Common myeloid progenitor, CD34-positive (primary cell): ENCODE results near the gene AUTS2.
A peak's percentile ranks its signal among the peaks of the same experiment; 100 is the strongest.

Experiments
- CTCF ChIA-PET: fragments of 350-600 bp; sonication (Branson Sonifier 250); formaldehyde crosslinking; loops from one replicate; lab custom pipeline; 2021; ENCODE audit warnings: antibody characterized with exemption; lab: Charles Lee
- POLR2A ChIA-PET: fragments of 350-600 bp; sonication (Branson Sonifier 250); formaldehyde crosslinking; loops from one replicate; lab custom pipeline; 2021; ENCODE audit warnings: antibody characterized with exemption; lab: Charles Lee
- DNase-seq, 3 donors: peaks; one replicate each; pipeline versions ENCODE4 v3.0.0 to v3.0.0-alpha.2; 2013
- H3K27ac ChIP-seq, 2 experiments: 1 replicate in 1 of 2; 2 replicates in 1 of 2; pipeline ENCODE4 v1.7.0; 2013; ENCODE audit warnings: inconsistent platforms in 2 of 2, low read length in 2 of 2, mild to moderate bottlenecking in 2 of 2, low read depth in 1 of 2, moderate library complexity in 1 of 2; ENCODE audit not compliant: severe bottlenecking in 2 of 2, insufficient read depth in 1 of 2, poor library complexity in 1 of 2
- H3K27me3 ChIP-seq, 5 experiments: replicated peaks in 2 of 5; 1 replicate in 3 of 5; 2 replicates in 2 of 5; pipeline versions ENCODE4 v1.6.1 to v1.7.0; 2013; ENCODE audit warnings: low read length in 4 of 5, mild to moderate bottlenecking in 2 of 5, moderate library complexity in 2 of 5, inconsistent platforms in 1 of 5; ENCODE audit not compliant: insufficient read depth in 5 of 5, control insufficient read depth in 4 of 5
- H3K36me3 ChIP-seq, 4 experiments: 1 replicate in 2 of 4; 2 replicates in 2 of 4; pipeline versions ENCODE4 v1.6.1 to v1.7.0; 2013; ENCODE audit warnings: low read length in 3 of 4, control low read depth in 1 of 4, mild to moderate bottlenecking in 1 of 4; ENCODE audit not compliant: control insufficient read depth in 4 of 4, insufficient read depth in 4 of 4
- H3K4me1 ChIP-seq, 4 experiments: 1 replicate in 3 of 4; 2 replicates in 1 of 4; pipeline versions ENCODE4 v1.6.1 to v1.7.1; 2013; ENCODE audit warnings: low read length in 3 of 4, mild to moderate bottlenecking in 3 of 4, control low read depth in 1 of 4, inconsistent platforms in 1 of 4, moderate library complexity in 1 of 4; ENCODE audit not compliant: control insufficient read depth in 4 of 4, insufficient read depth in 4 of 4; ENCODE audit errors: control extremely low read depth in 1 of 4
- H3K4me3 ChIP-seq, 7 experiments: 1 replicate in 4 of 7; 2 replicates in 3 of 7; pipeline versions ENCODE4 v1.5.1 to v1.7.0; 2013; ENCODE audit warnings: mild to moderate bottlenecking in 7 of 7, low read length in 6 of 7, moderate library complexity in 6 of 7, inconsistent platforms in 2 of 7, low read depth in 2 of 7, control low read depth in 1 of 7; ENCODE audit not compliant: insufficient read depth in 4 of 7, control insufficient read depth in 1 of 7; ENCODE audit errors: extremely low read depth in 1 of 7
- H3K9me3 ChIP-seq, 5 experiments: 1 replicate in 4 of 5; 2 replicates in 1 of 5; pipeline versions ENCODE4 v1.6.1 to v1.7.1; 2013; ENCODE audit warnings: low read length in 4 of 5, mild to moderate bottlenecking in 2 of 5, inconsistent platforms in 1 of 5, low read depth in 1 of 5, moderate library complexity in 1 of 5; ENCODE audit not compliant: control insufficient read depth in 4 of 5, insufficient read depth in 2 of 5; ENCODE audit errors: control extremely low read depth in 1 of 5
- WGBS: methylation state at CpG from one replicate; pipeline ENCODE4 v1.1.5; 2013; ENCODE audit not compliant: insufficient coverage; 5-methylcytosine and 5-hydroxymethylcytosine counted together

The AUTS2 gene

GRCh38 chr7:69934144-69934903 is 336.0 kb downstream of the AUTS2 start:
- Histone ChIP-seq H3K27ac (no peak overlapping the region), H3K4me3 (no peak overlapping the region), H3K36me3 (no peaks in the 10 kb centered on the region), H3K9me3 (no peaks in the 10 kb centered on the region), H3K4me1 (peaks cover 0 to 4% (median 1%) of the 10 kb centered on the region in 4 experiments), H3K27me3 (no peaks in the 10 kb centered on the region)
- no peak for DNase-seq
- CTCF ChIA-PET = interaction anchor here (1.1 to 1.3 kb wide), 2 partner anchors 9 to 107 kb away, joined by 3 read pairs; no protein-coding TSS in a partner anchor
- WGBS = 100% methylated on average over 3 of the region's 5 CpGs
- POLR2A ChIA-PET = no interaction called here

GRCh38 chr7:69935107-69935506 is 336.8 kb downstream of the AUTS2 start:
- H3K9me3 ChIP-seq = no peaks in the 10 kb centered on the region
- no peaks in the 10 kb centered on the region for H3K27me3 ChIP-seq
- H3K4me1 ChIP-seq = peaks cover 0 to 4% (median 1%) of the 10 kb centered on the region in 4 experiments
- no peaks in the 10 kb centered on the region for H3K36me3 ChIP-seq
- ChIA-PET CTCF (interaction anchor here (1.1 to 1.3 kb wide), 2 partner anchors 9 to 106 kb away, joined by 3 read pairs; no protein-coding TSS in a partner anchor), POLR2A (no interaction called here)
- no peak overlapping the region for H3K27ac ChIP-seq
- 63% methylated on average over 1 of the region's 2 CpGs for WGBS
- DNase-seq = peak in 2 of 3 donors; percentile 19 to 26
- no peak overlapping the region for H3K4me3 ChIP-seq

DNA sequence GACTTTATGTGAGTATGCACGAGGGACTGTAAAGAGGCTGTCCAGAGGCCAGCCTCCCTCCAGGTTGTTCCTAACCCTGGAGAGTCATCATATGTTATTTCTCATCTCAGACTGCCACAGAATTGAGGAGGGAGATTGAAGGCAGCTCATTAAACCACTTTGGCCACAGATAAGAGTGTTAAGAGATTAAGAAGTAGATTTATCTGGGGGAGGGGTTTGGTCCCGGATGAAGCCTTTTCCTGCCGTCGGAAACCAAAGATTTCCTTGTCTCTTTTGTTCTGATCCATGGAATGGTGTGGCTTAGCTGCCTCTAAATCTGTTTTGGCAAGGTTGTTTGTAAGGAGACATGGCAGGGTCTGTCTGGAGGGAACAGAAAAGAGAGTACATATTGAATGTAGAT is 338.8 kb downstream of the AUTS2 start:
- CTCF ChIA-PET = no interaction called here
- POLR2A ChIA-PET = no interaction called here
- WGBS = 76% methylated on average over 3 of the region's 4 CpGs
- Histone ChIP-seq H3K27ac (no peak overlapping the region), H3K4me3 (no peak overlapping the region), H3K9me3 (no peaks in the 10 kb centered on the region), H3K36me3 (no peaks in the 10 kb centered on the region), H3K4me1 (peaks cover 0 to 4% (median 1%) of the 10 kb centered on the region in 4 experiments), H3K27me3 (no peaks in the 10 kb centered on the region)
- no peak for DNase-seq

DNA sequence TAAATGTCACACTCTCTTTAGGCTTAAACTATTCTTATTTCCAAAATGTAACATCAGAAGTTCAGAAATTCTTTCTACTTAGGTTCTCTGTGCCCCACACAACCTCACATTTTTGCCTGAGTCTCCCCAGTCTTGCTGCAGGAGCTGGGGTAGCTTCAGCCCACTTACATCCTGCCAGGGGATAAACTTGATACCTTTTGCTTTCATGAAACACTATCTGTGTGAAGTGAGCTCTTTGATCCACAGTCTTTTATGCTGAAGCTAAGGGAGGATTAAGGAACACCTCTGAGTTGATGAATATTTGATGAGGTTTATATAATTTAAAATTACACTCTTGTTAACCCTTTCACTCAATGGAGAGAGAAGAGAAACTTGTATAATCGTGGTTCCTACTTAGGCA is 341.0 kb downstream of the AUTS2 start:
- no CpG with 5 or more reads among the region's 1 CpG for WGBS
- H3K36me3 ChIP-seq = no peaks in the 10 kb centered on the region
- DNase-seq = no peak
- no peak overlapping the region for H3K27ac ChIP-seq
- H3K27me3 ChIP-seq = no peaks in the 10 kb centered on the region
- H3K9me3 ChIP-seq = no peaks in the 10 kb centered on the region
- peaks cover 0 to 4% (median 1%) of the 10 kb centered on the region in 4 experiments for H3K4me1 ChIP-seq
- POLR2A ChIA-PET = no interaction called here
- CTCF ChIA-PET = no interaction called here
- H3K4me3 ChIP-seq = no peak overlapping the region

GRCh38 chr7:69941077-69941651 is 342.9 kb downstream of the AUTS2 start:
- no peaks in the 10 kb centered on the region for H3K9me3 ChIP-seq
- H3K27me3 ChIP-seq = no peaks in the 10 kb centered on the region
- H3K27ac ChIP-seq = no peak overlapping the region
- H3K4me1 ChIP-seq = no peaks in the 10 kb centered on the region
- ChIA-PET POLR2A (interaction anchor here (0.6 kb wide), 1 partner anchor 660 kb away, joined by 5 read pairs; no protein-coding TSS in a partner anchor), CTCF (interaction anchor here (0.6 to 1.2 kb wide), 4 partner anchors 9 to 206 kb away, joined by 3 to 4 read pairs (median 3); no protein-coding TSS in a partner anchor)
- peak in 1 of 3 donors; percentile 13 for DNase-seq
- 100% methylated on average over 4 of the region's 7 CpGs for WGBS
- H3K4me3 ChIP-seq = no peak overlapping the region
- H3K36me3 ChIP-seq = no peaks in the 10 kb centered on the region

DNA sequence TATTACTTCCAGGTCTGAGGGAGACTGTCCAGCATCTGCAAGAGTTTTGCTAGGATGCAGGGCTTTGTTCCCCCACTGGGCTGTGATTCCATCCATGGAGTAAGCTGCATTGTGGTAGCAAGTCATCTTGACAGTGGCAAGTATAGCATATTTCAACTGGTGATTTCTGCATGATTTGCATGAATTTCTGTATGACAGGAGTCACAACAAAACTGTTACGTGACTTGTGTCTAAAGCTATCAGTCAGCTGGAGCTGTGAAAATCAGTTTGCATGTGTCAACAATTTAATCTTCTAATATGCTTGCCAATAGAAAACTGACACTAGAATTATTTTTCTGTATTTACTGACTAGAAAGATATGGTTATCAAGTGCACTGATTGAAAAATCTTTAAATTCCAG is 344.3 kb downstream of the AUTS2 start:
- Histone ChIP-seq H3K27me3 (no peaks in the 10 kb centered on the region), H3K27ac (no peak overlapping the region), H3K4me3 (no peak overlapping the region), H3K4me1 (no peaks in the 10 kb centered on the region), H3K36me3 (no peaks in the 10 kb centered on the region), H3K9me3 (no peaks in the 10 kb centered on the region)
- ChIA-PET CTCF (interaction anchor here (1.0 to 1.2 kb wide), 2 partner anchors 10 to 12 kb away, joined by 3 to 4 read pairs; no protein-coding TSS in a partner anchor), POLR2A (no interaction called here)
- no peak for DNase-seq
- WGBS = no CpG with 5 or more reads among the region's 1 CpG

GRCh38 chr7:69946901-69947300 is 348.6 kb downstream of the AUTS2 start:
- POLR2A ChIA-PET = no interaction called here
- 94% methylated on average over 2 of the region's 5 CpGs for WGBS
- H3K9me3 ChIP-seq = no peaks in the 10 kb centered on the region
- H3K36me3 ChIP-seq = no peaks in the 10 kb centered on the region
- CTCF ChIA-PET = no interaction called here
- H3K4me3 ChIP-seq = no peak overlapping the region
- H3K27me3 ChIP-seq = no peaks in the 10 kb centered on the region
- no peak overlapping the region for H3K27ac ChIP-seq
- no peaks in the 10 kb centered on the region for H3K4me1 ChIP-seq
- no peak for DNase-seq
